Stimulated activated effector memory CD8-positive, alpha-beta T cell treated with anti-CD3 and anti-CD28 coated beads, Interleukin-12 subunit alpha, Interleukin-12 subunit beta, amount 100 ng/mL, for 72 hours (primary cell): ENCODE data around the gene OBI1.

Experiments used
- ATAC-seq: fragments of 150-1000 bp; cut with Tn5 transposase; 2 replicates; pipeline ENCODE4 v1.10.0; 2021
- DNase-seq, 2 donors: peaks; one replicate each; pipeline ENCODE4 v3.0.0; 2021 to 2022; ENCODE audit warnings: low spot score in 2 of 2
- H3K27ac Mint-ChIP-seq: one replicate; pipeline ENCODE4 v1.8.0; 2022; ENCODE audit warnings: mild to moderate bottlenecking, mixed read lengths
- H3K36me3 Mint-ChIP-seq: one replicate; pipeline ENCODE4 v1.8.0; 2022; ENCODE audit warnings: mild to moderate bottlenecking, mixed read lengths
- H3K4me1 Mint-ChIP-seq: one replicate; pipeline ENCODE4 v1.8.0; 2022; ENCODE audit warnings: mixed read lengths
- H3K4me3 Mint-ChIP-seq: one replicate; pipeline ENCODE4 v1.8.0; 2022; ENCODE audit warnings: mild to moderate bottlenecking, mixed read lengths
- H3K9me3 Mint-ChIP-seq: one replicate; pipeline ENCODE4 v1.8.0; 2022; ENCODE audit warnings: mixed read lengths

Gene OBI1

DNA sequence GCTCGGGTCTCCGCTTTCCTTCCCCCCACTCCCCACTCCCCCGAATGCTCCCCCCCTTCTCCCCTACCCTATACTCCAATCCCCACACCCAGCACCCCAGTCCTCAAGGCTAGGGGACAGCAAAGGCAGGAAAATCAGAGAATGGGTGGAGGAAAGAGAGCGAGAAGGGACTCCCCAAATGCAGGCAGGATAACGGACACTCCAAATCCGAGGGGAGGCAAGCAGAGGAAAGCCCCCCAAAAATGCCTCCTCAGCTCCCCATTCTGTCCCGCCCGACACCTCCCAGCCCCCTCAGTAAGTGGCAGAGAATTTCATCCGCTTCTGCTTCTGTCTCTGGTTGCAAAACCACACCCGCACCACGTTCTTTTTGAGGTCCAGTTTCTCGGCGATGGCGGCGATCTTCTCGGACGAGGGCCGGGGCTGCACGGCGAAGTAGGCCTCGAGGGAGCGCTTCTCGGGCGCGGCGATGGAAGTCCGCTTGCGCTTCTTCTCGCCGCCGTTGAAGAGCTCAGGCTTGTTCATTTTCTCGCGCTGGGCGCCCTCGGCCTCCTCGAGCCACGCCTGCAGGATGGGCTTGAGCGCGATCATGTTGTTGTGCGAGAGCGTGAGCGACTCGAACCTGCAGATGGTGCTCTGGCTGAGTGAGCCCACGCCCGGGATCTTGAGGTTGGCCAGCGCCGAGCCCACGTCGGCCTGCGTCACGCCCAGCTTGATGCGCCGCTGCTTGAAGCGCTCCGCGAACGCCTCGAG lies 57.7 kb downstream of the OBI1 start:
- Mint-ChIP-seq H3K4me1 (peaks cover 31% of the 10 kb centered on the region), H3K4me3 (peak overlapping the region; percentile 32), H3K36me3 (peaks cover 14% of the 10 kb centered on the region), H3K9me3 (no peaks in the 10 kb centered on the region), H3K27ac (no peak overlapping the region)
- ATAC-seq = peak; percentile 39
- no peak for DNase-seq

DNA sequence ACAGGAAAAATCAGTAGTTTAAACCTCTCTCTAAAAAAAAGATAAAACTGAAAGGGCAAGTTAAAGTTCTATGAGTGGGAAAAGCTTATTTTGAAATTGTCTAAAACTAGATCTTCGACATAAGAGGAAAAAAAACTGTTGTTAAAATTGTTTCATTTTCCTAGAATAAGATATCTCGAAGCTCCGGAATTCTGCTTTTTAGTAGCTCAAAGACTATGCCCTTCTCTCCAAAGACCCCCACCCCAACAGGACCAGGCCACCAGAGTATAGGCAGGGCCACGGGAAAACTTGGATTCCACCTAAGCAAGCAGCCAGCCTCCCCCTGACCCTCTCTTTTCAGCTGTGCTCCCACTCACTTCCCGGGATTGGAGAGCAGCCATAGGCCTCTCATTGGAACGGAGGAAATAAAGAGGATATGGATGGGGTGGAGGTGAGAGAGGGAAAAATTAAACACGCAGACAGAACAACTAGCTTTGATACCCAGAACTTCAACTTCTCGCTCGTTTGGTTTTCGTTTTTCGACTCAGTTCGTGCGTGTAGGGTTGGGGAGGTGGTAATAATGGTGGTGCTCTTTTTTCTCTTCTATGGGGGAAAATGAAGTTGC lies 58.6 kb downstream of the OBI1 start:
- peaks cover 31% of the 10 kb centered on the region for H3K4me1 Mint-ChIP-seq
- peak overlapping the region; percentile 32 for H3K4me3 Mint-ChIP-seq
- no peaks in the 10 kb centered on the region for H3K9me3 Mint-ChIP-seq
- no peak overlapping the region for H3K27ac Mint-ChIP-seq
- ATAC-seq (no peak), DNase-seq (no peak)
- peaks cover 21% of the 10 kb centered on the region for H3K36me3 Mint-ChIP-seq

DNA sequence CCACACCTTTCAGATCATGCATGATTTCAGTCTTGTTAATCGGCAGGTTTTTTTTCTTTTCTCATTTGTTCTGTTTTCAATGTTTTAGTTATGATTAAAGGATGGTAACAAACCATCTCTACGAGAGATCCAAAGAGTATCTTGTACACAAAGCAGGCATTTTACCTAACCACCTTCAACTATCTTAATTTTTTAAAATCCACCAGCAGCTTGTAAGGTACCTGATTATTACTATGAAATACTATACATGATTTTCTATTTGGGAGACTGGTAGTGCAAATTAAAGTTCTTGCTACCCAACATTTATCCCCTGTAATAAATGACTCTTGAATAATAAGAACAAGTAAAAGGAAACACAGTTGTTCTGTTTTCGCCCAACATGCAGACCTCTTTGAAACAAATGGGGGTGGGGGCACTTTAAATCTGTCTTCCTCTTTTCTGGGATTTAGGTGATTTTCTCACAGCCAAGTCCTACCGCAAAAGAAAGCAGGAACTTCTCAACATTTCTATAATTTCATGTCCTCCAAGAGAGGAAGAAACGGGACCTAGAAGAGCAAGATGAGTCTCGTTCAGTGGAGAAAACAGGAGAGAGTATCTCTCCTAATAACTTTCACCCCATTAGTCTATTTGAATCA lies 59.2 kb downstream of the OBI1 start:
- DNase-seq (no peak), ATAC-seq (no peak)
- peaks cover 22% of the 10 kb centered on the region for H3K36me3 Mint-ChIP-seq
- peaks cover 31% of the 10 kb centered on the region for H3K4me1 Mint-ChIP-seq
- no peak overlapping the region for H3K27ac Mint-ChIP-seq
- peaks cover under 1% of the 10 kb centered on the region for H3K9me3 Mint-ChIP-seq
- H3K4me3 Mint-ChIP-seq = no peak overlapping the region

DNA sequence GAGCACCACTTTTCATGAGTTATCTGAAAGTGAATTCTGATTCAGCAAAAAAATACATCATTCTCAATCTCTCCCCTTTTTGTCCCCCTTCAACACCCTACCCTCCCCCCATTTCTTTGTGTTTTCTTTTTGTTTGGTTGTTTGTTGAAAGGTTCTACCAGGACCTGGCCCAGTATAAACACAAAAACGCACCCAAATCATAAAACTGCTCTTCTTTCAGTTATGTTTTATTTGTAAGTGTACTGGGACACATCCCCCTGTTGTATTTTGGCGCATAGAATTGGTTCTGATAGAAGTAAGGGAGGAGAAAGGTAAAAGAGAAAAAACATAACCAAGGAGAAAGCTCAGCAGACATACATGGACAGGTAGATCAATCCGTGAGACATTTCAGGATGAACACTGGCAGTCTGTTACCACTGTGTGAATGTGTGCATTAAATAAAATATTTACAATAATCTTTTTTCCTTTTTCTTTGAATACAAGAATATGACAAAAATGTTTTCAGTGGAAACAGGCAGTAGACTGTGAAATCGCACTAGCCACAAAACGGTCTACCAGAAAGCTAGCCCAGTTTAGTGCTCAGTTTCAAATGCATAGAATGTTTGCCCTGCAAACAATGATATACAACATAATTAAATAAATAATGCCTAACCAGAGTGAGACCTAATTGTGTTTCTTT lies 59.9 kb downstream of the OBI1 start:
- DNase-seq = no peak
- Mint-ChIP-seq H3K27ac (no peak overlapping the region), H3K4me3 (no peak overlapping the region), H3K36me3 (peaks cover 22% of the 10 kb centered on the region), H3K9me3 (peaks cover 4% of the 10 kb centered on the region), H3K4me1 (peaks cover 29% of the 10 kb centered on the region)
- no peak for ATAC-seq

- ATAC-seq = no peak
- no peak for DNase-seq
- peaks cover 22% of the 10 kb centered on the region for H3K36me3 Mint-ChIP-seq
- peaks cover 21% of the 10 kb centered on the region for H3K4me1 Mint-ChIP-seq
- no peak overlapping the region for H3K4me3 Mint-ChIP-seq
- H3K27ac Mint-ChIP-seq = no peak overlapping the region
- peaks cover 4% of the 10 kb centered on the region for H3K9me3 Mint-ChIP-seq
These were observed 60.7 kb downstream of the OBI1 start for GRCh38 chr13:78598116-78598781.

DNA sequence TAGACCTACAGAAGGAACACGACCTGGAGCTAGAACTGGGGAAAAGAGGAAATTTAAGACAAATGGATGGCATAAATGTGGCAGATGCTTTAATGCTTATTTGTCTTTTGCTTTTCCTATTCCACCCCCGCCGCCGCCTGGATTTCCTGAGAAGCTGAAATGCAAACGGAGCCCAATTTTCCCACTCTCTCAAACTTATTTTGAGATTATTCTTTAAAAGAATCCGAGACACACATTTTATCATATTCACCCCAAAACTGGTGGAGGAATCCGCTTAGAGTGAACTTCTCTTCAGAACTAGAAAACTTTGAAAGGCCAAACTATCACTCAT lies 61.4 kb downstream of the OBI1 start:
- Mint-ChIP-seq H3K27ac (no peak overlapping the region), H3K9me3 (peaks cover 6% of the 10 kb centered on the region), H3K4me1 (peaks cover 17% of the 10 kb centered on the region), H3K36me3 (peaks cover 22% of the 10 kb centered on the region), H3K4me3 (no peak overlapping the region)
- DNase-seq (no peak), ATAC-seq (no peak)

GRCh38 chr13:78596736-78597601 lies 62.0 kb downstream of the OBI1 start:
- DNase-seq (no peak), ATAC-seq (no peak)
- Mint-ChIP-seq H3K36me3 (peaks cover 22% of the 10 kb centered on the region), H3K27ac (no peak overlapping the region), H3K9me3 (peaks cover 6% of the 10 kb centered on the region), H3K4me3 (no peak overlapping the region), H3K4me1 (peaks cover 12% of the 10 kb centered on the region)

- Mint-ChIP-seq H3K36me3 (peaks cover 22% of the 10 kb centered on the region), H3K4me1 (peaks cover 11% of the 10 kb centered on the region), H3K27ac (no peak overlapping the region), H3K4me3 (peak overlapping the region; percentile 17), H3K9me3 (peaks cover 6% of the 10 kb centered on the region)
- no peak for DNase-seq
- ATAC-seq = no peak
These were observed 62.6 kb downstream of the OBI1 start for GRCh38 chr13:78596399-78596735.

DNA sequence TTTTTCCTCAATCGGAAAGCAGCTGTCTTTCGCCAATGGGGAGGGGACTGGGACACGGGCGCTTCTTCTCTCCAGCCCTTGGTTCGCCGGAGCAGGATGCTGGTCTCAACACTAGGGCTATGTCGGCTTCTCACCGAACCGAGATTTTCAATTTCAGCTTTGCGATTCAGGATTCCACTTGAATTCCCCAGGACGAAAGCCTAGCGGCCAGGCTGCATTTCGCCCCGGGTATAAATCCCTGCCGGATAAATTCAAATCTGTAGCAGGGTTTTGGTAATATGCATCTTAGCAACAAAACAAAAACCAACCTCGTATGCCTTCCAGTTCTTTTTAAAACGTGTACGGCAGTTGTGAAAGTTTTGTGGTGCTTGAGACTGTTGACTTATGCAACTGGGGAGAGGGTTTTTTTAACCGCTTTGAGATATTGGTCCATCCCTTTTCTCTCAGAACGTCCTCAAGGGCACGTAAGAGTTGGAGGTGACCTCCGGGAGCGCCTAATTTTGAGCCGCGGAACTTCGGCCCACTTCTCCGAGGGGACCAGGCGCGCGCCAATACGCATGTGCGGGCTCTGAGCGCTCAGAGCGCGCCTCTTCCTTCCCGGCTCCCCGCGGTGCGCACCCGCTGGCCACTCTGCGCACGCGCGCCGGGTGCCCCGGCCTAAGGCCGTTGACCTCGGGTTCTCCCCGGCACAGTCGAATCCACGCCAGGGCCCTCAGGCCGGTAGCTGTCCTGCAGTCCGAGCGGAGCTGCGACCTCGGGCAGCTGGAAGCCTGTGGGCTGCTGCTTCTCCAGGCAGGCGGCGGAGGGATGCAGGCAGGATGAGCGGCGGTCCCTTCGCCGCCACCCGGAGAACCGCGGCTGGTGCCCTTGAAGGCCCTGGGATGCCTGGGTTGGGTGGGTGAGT lies 63.2 kb downstream of the OBI1 start:
- ATAC-seq = peak; percentile 51
- Mint-ChIP-seq H3K4me3 (peak overlapping the region; percentile 17), H3K4me1 (peaks cover 4% of the 10 kb centered on the region), H3K36me3 (peaks cover 22% of the 10 kb centered on the region), H3K9me3 (peaks cover 6% of the 10 kb centered on the region), H3K27ac (no peak overlapping the region)
- no peak for DNase-seq

DNA sequence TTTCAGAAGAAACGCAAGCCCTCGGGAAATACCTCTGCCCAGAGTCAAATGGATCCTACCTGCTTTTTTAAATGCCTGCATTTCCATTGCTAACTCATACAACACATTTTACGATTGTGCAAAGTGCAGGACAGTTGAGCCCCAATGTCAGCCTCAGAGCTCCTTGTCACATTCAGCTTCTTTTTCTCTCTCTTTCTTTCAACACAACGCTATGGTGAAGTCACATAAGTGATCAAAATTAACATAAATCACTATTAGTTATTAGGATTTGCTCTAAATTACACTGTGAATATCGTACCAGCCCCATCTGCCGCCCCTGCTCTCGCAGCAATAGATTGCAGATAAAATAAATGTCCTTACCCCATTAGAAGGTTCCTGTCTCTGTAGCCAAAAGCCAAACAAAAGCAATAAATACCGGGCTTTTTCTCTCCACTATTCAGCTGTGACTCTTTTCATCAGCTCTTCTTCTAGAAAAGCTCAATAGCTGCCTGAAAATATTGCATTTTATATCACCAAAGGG lies 64.4 kb downstream of the OBI1 start:
- ATAC-seq = no peak
- H3K4me1 Mint-ChIP-seq = no peaks in the 10 kb centered on the region
- peaks cover 6% of the 10 kb centered on the region for H3K9me3 Mint-ChIP-seq
- peaks cover 17% of the 10 kb centered on the region for H3K36me3 Mint-ChIP-seq
- no peak overlapping the region for H3K4me3 Mint-ChIP-seq
- peak overlapping the region; percentile 7 for H3K27ac Mint-ChIP-seq
- DNase-seq = no peak

DNA sequence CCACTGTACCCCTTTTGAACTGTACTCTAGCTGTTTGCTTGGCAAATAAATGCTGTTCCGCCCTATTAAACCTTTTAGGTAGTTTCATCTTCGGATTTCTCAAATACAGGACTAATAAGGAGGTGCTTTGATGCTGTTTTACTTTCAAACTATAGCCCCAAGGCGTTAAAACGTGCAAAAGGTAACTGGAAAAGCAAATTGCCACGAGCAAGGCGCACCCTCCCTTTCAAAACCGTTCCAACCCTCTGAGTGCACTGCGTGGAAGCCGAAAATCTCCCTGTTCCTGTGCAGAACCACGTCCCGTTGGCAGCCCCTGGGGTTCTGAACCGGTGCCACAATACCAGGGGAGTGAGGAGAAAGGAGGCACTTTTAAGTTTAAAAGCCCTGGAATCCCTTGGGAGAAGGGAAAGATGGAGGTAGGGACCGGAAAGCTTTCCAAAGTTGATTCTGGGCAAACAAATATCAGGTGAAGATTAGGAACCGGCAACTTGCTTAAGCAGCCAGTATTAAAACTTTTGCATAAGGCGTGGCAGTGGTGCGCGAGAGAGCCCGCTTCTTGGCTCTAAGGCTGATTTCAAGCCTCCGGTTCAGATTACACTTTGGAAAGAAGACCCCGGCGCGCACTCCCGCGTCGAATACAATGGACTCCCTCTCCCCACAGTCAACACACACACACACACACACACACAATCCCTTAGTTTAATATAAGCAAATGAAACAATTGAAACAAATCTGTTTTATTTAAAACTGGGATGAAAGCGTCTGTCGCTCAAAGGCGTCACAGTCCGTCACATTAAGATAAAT lies 65.1 kb downstream of the OBI1 start:
- Mint-ChIP-seq H3K27ac (no peak overlapping the region), H3K9me3 (peaks cover 6% of the 10 kb centered on the region), H3K4me1 (no peaks in the 10 kb centered on the region)

DNA sequence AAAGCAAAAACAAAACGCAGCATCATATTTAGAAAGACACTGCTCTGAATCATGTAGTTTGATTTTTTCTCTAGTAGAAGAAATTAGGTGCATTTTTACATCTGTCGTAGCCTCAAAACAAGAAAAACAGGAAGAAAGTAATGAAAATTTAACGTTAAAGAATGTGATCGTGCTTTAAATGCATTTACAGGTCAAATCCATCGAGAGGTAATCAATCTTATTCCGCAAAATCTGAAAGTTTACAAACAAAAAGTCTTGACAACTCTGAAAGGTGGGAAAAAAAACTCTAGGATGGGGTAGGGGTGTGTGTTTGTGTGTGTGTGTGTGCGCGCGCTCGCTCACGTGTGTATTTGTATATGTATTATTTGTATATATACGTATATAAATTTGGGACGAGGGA lies 65.8 kb downstream of the OBI1 start:
- no peak overlapping the region for H3K27ac Mint-ChIP-seq
- no peak for ATAC-seq
- no peak overlapping the region for H3K4me3 Mint-ChIP-seq

More for the DNA sequence above, 65.1 kb downstream of the OBI1 start:
- ATAC-seq (no peak), DNase-seq (no peak)
- Mint-ChIP-seq H3K4me3 (no peak overlapping the region), H3K36me3 (peaks cover 17% of the 10 kb centered on the region)

DNA sequence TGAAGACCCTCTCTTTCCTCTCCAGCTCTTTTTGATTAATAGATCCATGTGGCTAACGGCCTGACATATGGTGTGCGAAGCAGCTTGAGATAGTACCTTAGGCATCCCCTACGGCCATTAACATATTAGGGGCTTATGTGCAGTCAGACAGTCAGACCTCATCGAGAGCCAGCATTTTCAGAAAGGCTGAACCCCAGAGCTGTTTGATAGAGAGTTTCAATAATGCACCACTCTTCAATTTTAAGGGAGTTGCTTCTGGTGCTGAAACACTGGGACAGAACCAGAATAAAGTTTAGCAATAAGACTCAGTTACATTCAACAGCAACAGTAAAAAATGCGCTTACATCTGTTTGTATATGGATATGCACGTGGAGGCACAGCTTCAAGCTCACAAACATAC lies 66.4 kb downstream of the OBI1 start:
- H3K27ac Mint-ChIP-seq = no peak overlapping the region
- no peak overlapping the region for H3K4me3 Mint-ChIP-seq
- peaks cover 16% of the 10 kb centered on the region for H3K36me3 Mint-ChIP-seq
- DNase-seq (no peak), ATAC-seq (no peak)
- H3K4me1 Mint-ChIP-seq = no peaks in the 10 kb centered on the region
- peaks cover 10% of the 10 kb centered on the region for H3K9me3 Mint-ChIP-seq

More for the DNA sequence above, 65.8 kb downstream of the OBI1 start:
- Mint-ChIP-seq H3K4me1 (no peaks in the 10 kb centered on the region), H3K9me3 (peaks cover 8% of the 10 kb centered on the region), H3K36me3 (peaks cover 17% of the 10 kb centered on the region)
- no peak for DNase-seq
